HG03097 (cell line): ENCODE measurements around the gene ALKBH2.

Experiments used
- ATAC-seq: cut with Tn5 transposase; IDR thresholded peaks from one replicate; pipeline ENCODE4 v1.9.1; 2021; ENCODE audit not compliant: unreplicated experiment, low FRiP score

The ALKBH2 gene

DNA sequence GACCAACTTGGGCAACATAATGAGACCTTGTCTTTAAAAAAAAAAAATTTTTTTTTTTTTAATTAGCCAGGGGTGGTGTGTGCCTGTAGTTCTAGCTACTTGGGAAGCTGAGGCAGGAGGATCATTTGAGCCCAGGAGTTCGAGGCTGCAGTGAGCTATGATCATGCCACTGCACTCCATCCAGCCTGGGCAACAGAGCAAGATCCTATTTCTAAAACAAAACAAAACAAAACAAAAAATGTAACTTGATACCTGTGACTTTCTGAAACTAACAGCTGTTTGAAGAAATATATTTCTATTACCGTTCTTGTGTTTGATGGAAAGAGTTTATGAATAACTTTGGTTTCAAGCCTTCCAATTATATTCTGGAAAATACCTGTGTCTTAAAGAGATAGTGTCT is 21.4 kb upstream of the ALKBH2 start:
- ATAC-seq = no peak

DNA sequence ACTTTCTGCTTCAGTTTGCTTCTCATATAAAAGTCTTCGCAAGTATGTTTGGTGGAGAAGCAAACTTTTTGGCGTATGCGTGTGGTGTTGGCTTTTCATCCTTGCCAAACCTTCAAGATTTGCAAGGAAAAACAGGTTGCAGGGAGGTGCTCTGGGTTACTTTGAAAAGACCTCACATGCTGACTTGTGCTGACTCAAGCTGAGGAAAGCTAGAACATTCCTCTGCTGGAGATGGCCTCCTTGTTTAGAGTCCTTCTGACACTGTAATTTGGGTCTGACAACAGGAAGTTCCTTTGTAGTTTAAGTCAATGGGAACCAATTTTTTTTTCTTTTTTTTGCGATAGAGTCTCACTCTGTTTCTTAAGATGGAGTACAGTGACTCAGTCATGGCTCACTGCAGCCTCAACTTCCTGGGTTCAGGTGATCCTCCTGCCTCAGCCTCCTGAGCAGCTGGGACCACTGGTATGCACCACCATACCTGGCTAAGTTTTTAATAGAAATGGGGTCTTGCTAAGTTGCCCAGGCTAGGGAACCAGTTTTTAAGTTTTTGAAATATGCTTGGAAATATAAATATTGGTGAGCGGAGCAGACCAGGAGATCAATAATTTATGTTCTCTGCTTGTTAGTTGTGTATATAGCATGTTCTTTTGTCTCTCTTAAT is 20.5 kb upstream of the ALKBH2 start:
- ATAC-seq = no peak

DNA sequence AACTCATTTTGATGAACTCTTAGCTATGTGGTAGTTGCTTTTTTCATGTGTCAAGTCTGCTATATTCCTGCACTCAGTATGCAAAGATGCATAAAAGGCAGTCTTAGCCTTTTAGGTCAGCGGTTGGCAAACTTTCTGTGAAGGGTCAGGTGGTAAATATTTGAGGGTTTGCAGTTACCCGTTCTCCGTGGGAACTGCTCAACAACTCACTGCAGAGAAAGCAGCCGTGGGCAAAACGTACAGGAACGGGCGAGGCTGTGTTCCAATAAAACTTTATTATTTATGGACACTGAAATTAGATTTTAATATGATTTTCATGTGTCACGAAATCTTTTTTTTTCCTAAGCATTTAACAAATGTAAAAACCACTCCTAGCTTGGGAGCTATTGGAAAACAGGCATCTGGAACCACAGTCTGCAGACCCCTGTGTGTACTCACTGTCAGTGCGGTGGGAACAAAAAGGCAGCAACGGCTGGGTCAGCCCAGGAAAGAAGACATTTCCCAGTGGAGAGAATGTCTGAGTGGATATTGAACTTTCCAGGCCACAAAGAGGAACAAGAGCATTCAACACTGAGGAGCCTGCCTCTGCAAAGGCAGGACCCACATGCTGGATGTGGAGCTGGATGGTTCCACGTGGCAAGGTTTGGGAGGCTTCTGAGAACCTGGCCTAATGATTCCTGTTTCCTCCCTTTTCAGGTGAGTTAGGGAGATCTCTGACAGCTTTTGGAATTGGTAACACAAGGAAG is 19.6 kb upstream of the ALKBH2 start:
- ATAC-seq = no peak

DNA sequence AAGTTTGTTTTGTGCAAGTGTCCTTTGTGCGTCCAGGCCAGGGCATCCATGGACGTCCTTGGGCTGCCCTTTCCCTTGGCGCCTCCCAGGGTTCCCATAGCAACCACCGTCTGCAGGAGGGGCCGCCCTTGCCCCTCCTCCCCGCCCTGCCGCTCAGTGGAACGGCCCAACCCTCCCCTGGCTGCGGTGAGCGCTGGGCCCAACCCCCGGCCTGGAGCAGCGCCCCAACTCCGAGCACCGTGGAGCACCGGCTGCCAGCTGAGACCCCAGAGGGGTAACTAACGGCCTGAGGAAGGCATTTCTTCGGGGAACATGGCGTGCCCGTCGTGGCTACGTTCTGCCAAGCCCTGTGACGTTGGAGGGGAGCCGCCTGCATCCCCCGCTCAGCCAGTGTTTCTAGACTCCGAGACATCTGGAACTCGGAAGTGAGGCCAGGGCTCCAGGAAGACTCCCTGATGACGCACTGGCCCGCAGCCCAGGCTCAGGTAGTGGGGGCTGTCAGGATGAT is 17.8 kb upstream of the ALKBH2 start:
- no peak for ATAC-seq

DNA sequence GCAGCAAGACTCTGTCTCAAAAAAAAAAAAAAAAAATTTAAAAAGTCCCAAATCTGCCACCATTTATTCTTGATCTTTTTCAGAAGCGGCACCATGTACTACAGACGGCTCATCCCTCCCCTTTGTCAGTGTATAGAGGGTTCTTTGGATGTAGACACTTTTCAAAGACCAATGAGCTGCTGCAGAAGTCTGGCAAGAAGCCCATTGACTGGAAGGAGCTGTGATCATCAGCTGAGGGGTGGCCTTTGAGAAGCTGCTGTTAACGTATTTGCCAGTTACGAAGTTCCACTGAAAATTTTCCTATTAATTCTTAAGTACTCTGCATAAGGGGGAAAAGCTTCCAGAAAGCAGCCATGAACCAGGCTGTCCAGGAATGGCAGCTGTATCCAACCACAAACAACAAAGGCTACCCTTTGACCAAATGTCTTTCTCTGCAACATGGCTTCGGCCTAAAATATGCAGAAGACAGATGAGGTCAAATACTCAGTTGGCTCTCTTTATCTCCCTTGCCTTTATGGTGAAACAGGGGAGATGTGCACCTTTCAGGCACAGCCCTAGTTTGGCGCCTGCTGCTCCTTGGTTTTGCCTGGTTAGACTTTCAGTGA is 16.6 kb upstream of the ALKBH2 start:
- ATAC-seq = no peak

DNA sequence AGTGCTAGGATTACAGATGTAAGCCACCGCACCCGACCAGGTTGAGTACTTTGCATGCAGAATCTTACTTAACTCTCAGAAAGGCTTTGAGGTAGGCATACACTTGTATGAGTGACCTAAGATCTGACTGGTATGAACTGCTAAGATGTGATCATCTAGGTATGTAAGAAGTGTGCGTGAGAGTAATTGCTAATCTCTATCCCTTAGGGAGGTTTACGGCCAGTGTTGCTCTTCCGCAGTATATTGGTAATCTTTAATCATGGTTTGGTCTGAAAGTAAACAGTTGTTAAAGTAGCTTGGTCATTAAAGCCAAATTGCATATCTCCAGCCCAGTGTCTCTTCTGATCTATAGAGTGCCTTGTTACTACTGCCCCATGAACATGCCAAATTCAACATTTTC is 11.9 kb upstream of the ALKBH2 start:
- no peak for ATAC-seq

DNA sequence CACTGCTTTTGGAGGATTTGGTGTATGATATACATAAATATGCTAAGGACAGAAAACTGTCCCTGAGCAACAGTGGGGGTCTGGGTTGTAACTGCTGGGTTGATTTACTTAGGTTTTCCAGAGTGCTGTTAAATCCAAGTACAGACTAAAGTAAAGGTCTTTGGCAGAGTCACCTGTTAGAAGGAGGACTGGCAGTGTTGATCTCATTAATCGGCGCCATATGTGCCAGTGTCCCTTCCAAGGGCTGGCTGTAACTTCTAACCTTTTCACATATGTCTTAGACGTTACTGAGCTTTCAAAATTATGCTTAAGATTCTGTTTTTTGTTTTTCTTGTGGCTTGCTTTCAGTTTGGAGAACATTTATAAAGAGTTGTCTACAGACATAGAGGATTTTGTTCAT is 9.2 kb upstream of the ALKBH2 start:
- ATAC-seq = no peak

DNA sequence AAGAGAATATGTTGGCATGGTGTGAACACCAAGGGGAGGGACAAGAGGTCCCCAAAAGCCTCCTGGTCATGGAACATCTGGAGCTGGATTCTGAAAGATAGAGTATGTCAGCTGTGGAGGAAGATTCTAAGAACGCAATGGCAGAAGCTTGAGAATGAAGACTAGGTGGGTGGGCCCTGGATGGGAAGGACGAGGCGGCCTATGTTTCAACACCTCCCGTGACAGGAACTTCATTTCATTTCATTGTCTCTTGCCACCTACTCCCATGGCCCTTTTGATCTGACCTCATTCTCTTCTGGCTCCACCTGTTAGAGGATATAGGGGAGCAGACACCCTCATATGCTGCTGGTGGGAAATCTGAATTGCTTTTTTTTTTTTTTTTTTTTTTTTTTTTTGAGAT is 7.5 kb upstream of the ALKBH2 start:
- ATAC-seq = no peak

DNA sequence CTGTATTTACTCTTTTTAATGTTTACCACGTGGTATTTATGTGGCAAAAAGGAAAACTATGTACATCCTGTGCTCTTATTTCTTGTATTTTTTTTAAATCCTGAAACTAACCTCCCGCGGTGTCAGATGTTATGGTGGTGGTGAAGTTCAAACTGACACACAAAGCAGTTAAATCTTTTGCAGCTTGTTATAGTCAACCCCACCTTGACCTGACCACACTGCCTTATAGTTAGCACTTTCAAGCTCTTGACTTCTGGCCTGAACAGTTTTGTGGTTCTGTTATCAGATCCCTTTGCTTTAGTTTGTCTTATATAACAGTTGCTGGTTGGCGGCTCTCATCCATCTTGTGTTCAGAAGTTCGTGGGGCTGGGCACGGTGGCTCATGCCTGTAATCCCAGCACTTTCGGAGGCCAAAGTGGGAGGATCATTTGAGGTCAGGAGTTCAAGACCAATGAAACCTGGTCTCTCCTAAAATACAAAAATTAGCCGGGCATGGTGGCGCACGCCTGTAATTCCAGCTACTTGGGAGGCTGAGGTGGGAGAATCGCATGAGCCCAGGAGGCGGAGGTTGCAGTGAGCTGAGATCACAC is 6.3 kb upstream of the ALKBH2 start:
- ATAC-seq = no peak

DNA sequence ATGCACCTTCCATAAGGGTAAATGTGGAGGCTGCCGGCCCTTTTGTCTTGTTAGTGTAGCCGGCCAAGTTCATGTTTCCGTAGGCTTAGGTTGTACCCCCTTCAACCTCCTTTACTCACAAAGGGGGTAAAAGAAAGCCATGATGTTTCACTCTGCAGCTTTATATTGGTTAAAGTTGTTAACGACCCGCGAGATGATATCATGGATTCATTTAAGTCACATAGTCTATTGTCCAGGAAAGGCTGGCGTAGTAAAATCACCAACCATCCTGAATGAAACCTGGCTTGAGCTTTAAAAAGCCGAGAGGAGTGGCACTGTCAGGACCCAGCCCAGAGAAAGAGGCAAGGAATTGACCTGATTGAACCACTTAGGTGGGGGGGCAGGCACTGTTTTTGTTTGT is 5.4 kb upstream of the ALKBH2 start:
- ATAC-seq = no peak

DNA sequence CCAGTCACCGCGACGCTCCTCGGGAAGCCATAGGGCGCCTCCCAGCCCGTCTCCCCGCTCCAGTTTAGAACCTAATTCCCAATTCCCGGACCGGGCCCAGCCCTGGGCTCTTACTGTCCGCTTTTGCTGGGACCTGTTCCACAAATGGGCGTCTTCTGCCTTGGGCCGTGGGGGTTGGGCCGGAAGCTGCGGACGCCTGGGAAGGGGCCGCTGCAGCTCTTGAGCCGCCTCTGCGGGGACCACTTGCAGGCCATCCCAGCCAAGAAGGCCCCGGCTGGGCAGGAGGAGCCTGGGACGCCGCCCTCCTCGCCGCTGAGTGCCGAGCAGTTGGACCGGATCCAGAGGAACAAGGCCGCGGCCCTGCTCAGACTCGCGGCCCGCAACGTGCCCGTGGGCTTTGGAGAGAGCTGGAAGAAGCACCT is 4.9 kb upstream of the ALKBH2 start:
- peak; percentile 13 for ATAC-seq

DNA sequence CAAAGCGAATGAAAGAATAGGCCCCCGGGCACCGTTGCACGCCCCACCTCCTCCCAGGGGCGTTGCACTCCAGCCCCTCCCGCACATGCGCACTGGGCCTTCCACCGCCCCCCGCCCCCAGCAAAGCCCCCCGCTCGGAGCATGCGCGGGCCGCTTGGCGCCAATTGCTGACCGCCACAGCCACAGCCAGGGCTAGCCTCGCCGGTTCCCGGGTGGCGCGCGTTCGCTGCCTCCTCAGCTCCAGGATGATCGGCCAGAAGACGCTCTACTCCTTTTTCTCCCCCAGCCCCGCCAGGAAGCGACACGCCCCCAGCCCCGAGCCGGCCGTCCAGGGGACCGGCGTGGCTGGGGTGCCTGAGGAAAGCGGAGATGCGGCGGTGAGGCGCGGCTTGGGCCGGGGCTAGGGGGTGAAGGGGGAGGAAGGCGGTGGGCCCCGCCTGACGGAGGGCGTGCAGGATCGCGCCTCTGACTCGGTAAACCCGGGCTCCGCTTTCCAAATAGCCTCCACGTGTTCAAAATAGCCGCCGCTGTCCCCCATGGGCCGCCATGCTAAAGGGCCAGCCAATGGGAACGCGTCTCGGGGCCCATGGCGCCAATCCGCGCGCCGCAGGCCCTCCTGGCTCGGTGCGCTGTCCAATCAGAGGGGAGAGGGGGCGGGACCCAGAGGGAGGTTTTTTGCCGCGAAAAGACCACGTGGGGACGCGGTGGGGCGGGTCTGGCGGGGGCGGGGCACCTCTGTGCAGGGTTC is 4.3 kb upstream of the ALKBH2 start, which contains the start of gene UNG:
Gene UNG, plus strand, starts transcription at position 163 of the 748 bp plus-strand sequence. Its CDS starts 83 bp downstream, at position 246.
- peak; percentile 71 for ATAC-seq

DNA sequence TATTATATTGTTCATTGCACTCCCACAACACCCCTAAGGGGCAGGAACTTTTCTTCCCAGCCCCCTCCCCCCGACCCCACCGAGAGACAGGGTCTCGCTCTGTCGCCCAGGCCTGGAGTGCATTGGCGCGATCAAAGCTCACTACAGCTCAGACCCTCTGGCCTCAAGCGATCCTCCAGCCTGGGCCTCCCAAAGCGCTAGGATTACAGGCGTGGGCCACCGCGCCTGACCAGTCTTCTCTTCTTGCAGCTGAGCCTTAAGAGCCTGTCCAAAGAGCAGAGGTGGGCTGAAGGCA is 3.8 kb upstream of the ALKBH2 start:
- ATAC-seq = no peak

DNA sequence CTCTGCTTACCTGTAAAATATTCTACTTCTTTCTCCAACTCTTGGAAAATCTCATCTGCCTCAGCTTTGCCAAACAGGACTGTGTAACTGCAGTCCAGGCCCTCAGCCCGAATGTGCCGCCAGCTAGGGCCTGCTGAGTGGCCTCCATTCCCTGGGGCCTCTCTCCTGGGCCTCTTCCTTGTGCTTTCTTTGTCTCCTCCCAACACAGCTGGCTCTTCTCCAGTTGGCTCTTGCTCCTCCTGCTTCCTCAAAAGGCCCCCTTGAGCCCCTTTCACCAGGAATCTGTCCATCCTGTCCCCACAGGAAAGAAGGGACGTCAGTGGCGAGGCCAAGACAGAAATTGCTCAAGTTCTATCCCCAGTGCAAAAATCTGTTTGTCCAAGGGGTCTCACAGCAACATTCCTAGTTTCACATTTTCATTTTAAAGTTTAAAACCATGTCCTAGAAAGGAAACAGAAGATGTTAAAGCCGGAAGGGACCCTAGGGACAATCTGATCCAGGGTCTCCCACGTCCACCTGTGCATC is 713 bp downstream of the ALKBH2 start:
- no peak for ATAC-seq

DNA sequence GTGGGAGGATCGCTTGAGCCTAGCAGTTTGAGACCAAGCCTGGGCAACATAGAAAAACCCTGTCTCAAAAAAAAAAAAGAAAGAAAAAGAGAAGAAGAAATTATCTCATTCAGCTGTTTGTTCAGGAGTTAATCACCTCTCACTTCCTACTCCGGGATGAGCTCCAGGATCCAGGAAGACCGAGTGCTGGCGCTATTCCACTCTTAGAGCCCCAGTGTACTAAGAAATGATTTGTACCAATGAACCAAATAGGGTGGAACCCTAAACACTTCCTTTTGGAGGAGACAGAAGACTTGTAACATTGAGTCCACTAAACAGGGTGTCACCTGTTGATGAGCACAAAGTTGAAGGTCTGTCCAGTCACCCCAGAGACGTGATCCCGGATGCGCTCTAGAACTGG is 3.6 kb downstream of the ALKBH2 start:
- no peak for ATAC-seq

DNA sequence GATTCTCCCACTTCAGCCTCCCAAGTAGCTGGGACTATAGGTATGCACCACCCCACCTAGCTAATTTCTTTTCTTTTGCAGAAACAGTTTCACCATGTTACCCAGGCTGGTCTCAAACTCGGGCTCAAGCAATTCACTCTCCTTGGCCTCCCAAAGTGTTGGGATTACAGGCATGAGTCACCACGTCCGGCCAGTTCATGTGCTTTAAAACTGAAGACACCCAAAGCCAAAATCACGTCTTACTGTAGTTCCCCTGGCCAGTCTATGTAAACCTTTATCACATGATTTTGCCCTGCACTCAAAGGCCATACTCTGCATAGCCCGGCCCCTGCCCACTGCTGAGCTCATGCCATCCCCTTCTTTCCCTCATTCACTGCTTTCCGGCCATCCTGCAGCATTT is 4.5 kb downstream of the ALKBH2 start:
- no peak for ATAC-seq

DNA sequence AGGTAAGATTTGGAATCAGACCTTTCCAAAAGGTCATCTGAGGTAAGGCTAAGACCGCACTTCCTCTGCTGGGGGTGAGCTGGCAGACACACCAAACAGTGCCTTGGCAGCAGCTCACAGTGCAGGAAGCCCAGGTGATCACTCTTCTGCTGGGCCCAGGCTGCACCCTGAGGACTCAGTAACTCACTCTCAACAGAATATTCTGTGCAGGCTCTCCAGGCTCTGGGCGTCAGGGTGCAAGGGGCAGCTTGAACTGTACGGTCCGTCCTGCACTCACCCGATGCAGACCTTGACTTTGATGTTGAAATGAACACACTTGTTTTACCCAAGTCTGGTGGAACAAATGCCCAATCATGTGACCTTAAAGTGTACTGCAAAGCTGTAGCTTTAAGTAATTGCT is 6.0 kb downstream of the ALKBH2 start:
- no peak for ATAC-seq

DNA sequence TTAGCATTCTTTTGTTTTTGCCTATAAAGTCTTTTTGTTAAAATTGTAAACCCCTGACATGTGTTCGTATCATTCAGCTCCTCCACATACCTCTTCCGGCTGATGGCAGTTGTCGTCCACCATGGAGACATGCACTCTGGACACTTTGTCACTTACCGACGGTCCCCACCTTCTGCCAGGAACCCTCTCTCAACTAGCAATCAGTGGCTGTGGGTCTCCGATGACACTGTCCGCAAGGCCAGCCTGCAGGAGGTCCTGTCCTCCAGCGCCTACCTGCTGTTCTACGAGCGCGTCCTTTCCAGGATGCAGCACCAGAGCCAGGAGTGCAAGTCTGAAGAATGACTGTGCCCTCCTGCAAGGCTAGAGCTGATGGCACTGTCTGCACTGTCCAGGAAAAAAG is 7.7 kb downstream of the ALKBH2 start:
- no peak for ATAC-seq

DNA sequence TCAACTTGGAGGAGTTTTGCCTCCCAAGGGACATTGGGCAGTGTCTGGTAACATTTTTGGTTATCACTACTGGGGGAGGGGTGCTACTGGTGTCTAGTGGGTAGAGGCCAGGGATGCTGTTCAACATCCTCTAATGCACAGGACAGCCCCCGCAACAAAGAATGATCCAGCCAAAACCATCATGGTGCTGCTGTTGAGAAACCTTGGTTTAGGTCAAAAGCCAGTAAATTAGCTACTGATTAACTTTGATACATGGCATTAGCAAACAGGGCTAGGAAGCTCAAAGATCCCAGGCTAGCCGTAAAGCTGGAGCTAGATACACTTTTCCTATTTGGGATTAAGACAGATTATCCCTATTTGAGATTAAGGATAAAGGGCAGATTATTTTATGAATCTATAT is 8.8 kb downstream of the ALKBH2 start:
- no peak for ATAC-seq

DNA sequence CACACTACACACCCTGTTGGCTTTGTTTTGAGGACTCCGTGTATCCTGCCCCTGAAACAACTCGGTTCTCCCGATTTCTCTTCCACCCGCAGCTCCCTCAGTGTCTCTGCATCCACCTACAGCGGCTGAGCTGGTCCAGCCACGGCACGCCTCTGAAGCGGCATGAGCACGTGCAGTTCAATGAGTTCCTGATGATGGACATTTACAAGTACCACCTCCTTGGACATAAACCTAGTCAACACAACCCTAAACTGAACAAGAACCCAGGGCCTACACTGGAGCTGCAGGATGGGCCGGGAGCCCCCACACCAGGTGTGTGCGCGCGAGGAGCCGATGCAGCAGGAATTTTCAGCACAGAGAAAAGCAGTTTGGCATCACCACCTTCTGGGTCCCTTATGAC is 10.5 kb downstream of the ALKBH2 start:
- ATAC-seq = no peak

DNA sequence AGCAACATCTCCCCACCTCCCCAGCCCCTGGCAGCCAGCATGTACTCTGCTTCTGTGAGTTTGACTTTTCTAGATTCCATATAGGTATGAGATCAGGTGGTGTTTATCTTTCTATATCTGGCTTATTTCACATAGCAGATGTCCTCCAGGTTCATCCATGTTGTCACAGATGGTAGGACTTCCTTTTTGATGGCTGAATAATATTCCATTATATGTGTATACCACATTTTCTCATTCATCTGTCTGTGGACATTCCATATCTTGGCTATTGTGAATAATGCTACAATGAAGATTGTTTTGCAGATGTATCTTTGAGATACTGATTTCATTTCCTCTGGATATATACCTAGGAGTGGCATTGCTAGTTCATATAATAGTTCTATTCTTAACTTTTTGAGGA is 18.4 kb downstream of the ALKBH2 start:
- ATAC-seq = no peak
